Neural cell (in vitro differentiated cells): ENCODE data around the gene NRXN2.

Source experiments
- CTCF ChIP-seq: fragments of 450-650 bp; IDR thresholded peaks from 2 replicates; pipeline ENCODE4 v1.5.1; 2014; ENCODE audit warnings: antibody characterized with exemption, mild to moderate bottlenecking, moderate library complexity; ENCODE audit not compliant: poor library complexity, severe bottlenecking
- EP300 ChIP-seq: fragments of 450-650 bp; conservative IDR thresholded peaks from 2 replicates; pipeline ENCODE4 v1.6.1; 2014; ENCODE audit warnings: antibody characterized with exemption, mild to moderate bottlenecking, moderate library complexity; ENCODE audit not compliant: poor library complexity, severe bottlenecking
- EZH2 ChIP-seq: fragments of 200-600, 300-800 bp; shearing (Covaris generic), sonication (generic); IDR thresholded peaks from 2 replicates; pipeline ENCODE4 v1.6.1; 2014; ENCODE audit warnings: antibody characterized with exemption, low read length, borderline replicate concordance, mild to moderate bottlenecking; ENCODE audit not compliant: insufficient read depth, poor library complexity, severe bottlenecking
- MXI1 ChIP-seq: fragments of 450-650 bp; conservative IDR thresholded peaks from 2 replicates; pipeline ENCODE4 v1.6.1; 2014; ENCODE audit warnings: antibody characterized with exemption, mild to moderate bottlenecking; ENCODE audit not compliant: poor library complexity, severe bottlenecking
- POLR2AphosphoS5 ChIP-seq: IDR thresholded peaks from 2 replicates; pipeline ENCODE4 v1.6.1; 2012
- RAD21 ChIP-seq: fragments of 450-650 bp; conservative IDR thresholded peaks from 2 replicates; pipeline ENCODE4 v1.6.1; 2014; ENCODE audit warnings: antibody characterized with exemption, mild to moderate bottlenecking, moderate library complexity
- REST ChIP-seq: IDR thresholded peaks from 2 replicates; pipeline ENCODE4 v1.6.1; 2012; ENCODE audit warnings: borderline replicate concordance
- SMC3 ChIP-seq: fragments of 450-650 bp; conservative IDR thresholded peaks from 2 replicates; pipeline ENCODE4 v1.6.1; 2014; ENCODE audit warnings: antibody characterized with exemption, mild to moderate bottlenecking, moderate library complexity; ENCODE audit not compliant: poor library complexity
- TAF1 ChIP-seq: IDR thresholded peaks from 2 replicates; pipeline ENCODE4 v1.6.1; 2012; ENCODE audit warnings: low read depth

- TF ChIP-seq RAD21, result no peak
- TF ChIP-seq TAF1, result no peak
- TF ChIP-seq POLR2AphosphoS5, result no peak
- TF ChIP-seq EZH2, result no peak
- TF ChIP-seq CTCF, result no peak
- TF ChIP-seq SMC3, result no peak
- TF ChIP-seq EP300, result no peak
- TF ChIP-seq MXI1, result no peak
- TF ChIP-seq REST, result no peak
These were observed 110.9 kb downstream of the NRXN2 start for GRCh38 chr11:64611869-64612646.
